ENCODE data around the gene RARB. TPM values are rescaled to one million over a fixed set of nuclear protein-coding genes. Genes with fewer than 3 reads are reported as not detected.

Gene RARB
- total RNA-seq, 1 experiment from 2014 or later, result 0.24 TPM

DNA sequence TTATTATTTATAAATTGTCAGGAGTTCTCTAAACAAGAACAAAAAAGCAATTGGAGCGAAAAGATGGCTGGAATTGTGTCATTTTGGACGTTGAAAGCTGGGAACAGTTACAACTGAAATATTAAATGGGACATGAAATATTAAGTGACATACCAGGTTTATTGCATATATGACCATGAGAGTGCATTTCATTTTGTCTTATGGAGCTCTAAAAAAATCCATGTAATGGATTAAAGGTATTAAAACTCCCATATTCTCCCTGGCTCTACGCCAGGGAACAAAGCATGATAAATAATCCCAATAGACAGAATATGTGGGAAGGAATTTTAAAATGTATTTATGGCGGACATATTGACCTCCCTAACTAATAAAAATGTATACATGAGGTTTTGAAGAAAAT, 17.7 kb downstream of the RARB start:
- no peak overlapping the region for H3K4me3 ChIP-seq (ENCODE audit: low read depth, low read length, poor library complexity, severe bottlenecking)
- no peaks in the 10 kb centered on the region for H3K36me3 ChIP-seq (ENCODE audit: insufficient read depth, low read length, poor library complexity, severe bottlenecking)
- no peak for TF ChIP-seq EZH2 (IDR thresholded peaks at IDR 0.05; ENCODE audit: borderline replicate concordance, low read depth, low read length, poor library complexity, severe bottlenecking)
- TF ChIP-seq, protein P1, sequence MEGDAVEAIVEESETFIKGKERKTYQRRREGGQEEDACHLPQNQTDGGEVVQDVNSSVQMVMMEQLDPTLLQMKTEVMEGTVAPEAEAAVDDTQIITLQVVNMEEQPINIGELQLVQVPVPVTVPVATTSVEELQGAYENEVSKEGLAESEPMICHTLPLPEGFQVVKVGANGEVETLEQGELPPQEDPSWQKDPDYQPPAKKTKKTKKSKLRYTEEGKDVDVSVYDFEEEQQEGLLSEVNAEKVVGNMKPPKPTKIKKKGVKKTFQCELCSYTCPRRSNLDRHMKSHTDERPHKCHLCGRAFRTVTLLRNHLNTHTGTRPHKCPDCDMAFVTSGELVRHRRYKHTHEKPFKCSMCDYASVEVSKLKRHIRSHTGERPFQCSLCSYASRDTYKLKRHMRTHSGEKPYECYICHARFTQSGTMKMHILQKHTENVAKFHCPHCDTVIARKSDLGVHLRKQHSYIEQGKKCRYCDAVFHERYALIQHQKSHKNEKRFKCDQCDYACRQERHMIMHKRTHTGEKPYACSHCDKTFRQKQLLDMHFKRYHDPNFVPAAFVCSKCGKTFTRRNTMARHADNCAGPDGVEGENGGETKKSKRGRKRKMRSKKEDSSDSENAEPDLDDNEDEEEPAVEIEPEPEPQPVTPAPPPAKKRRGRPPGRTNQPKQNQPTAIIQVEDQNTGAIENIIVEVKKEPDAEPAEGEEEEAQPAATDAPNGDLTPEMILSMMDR (conservative IDR thresholded peaks at IDR 0.05; ENCODE audit: low read depth, low read length), result no peak
- no peak for DNase-seq (ENCODE audit: low spot score)
- H3K4me1 ChIP-seq (ENCODE audit: insufficient read depth, low read length, poor library complexity, severe bottlenecking), result peaks cover 14% of the 10 kb centered on the region
- BruUV-seq (replicated peaks), result no TSS peak
- intact Hi-C loops (cut with micrococcal nuclease; ENCODE audit: unreplicated experiment), result no loop called here
- no peak overlapping the region for H3K27ac ChIP-seq (ENCODE audit: low read depth, low read length, poor library complexity, severe bottlenecking)
- POLR2A ChIA-PET (ENCODE audit: low non-redundant PET), result no interaction called here
- no peaks in the 10 kb centered on the region for H3K9me3 ChIP-seq (ENCODE audit: low read depth, low read length, poor library complexity, severe bottlenecking)
- no peaks in the 10 kb centered on the region for H3K27me3 ChIP-seq (replicated peaks; ENCODE audit: insufficient read depth, low read depth, low read length, poor library complexity)
- CTCF ChIA-PET, result no interaction called here

DNA sequence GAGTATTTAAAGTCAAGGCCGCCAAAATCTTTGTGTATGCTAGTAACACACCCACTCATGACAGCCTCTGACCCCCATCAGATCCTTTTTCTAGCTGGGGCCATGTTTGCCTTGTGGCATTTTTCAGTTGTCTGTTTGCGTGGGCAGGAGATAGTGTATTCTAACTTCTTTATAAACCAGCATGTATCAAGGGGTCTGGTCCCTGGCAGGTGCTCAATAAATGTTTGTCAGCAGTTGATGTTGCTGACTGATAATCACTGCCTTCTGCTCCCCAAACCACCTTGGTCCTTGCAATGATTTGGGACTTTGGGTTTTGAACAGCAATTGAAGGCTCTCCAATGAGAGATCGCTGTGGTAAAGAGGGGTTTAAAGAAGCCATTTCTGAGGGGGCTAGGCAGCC, 19.2 kb downstream of the RARB start:
- no TSS peak for BruUV-seq (replicated peaks)
- CTCF ChIA-PET, result interaction anchor here (0.7 kb wide), 1 partner anchor 99 kb away, joined by 6 read pairs; no protein-coding TSS in a partner anchor
- intact Hi-C loops (cut with micrococcal nuclease; ENCODE audit: unreplicated experiment), result no loop called here
- no peak overlapping the region for H3K27ac ChIP-seq (ENCODE audit: low read depth, low read length, poor library complexity, severe bottlenecking)
- H3K4me1 ChIP-seq (ENCODE audit: insufficient read depth, low read length, poor library complexity, severe bottlenecking), result peaks cover 14% of the 10 kb centered on the region
- no peak for DNase-seq (ENCODE audit: low spot score)
- no peaks in the 10 kb centered on the region for H3K36me3 ChIP-seq (ENCODE audit: insufficient read depth, low read length, poor library complexity, severe bottlenecking)
- TF ChIP-seq, protein P1 (conservative IDR thresholded peaks at IDR 0.05; ENCODE audit: low read depth, low read length), result no peak
- no peak for TF ChIP-seq EZH2 (IDR thresholded peaks at IDR 0.05; ENCODE audit: borderline replicate concordance, low read depth, low read length, poor library complexity, severe bottlenecking)
- POLR2A ChIA-PET (ENCODE audit: low non-redundant PET), result no interaction called here
- H3K27me3 ChIP-seq (replicated peaks; ENCODE audit: insufficient read depth, low read depth, low read length, poor library complexity), result no peaks in the 10 kb centered on the region
- no peaks in the 10 kb centered on the region for H3K9me3 ChIP-seq (ENCODE audit: low read depth, low read length, poor library complexity, severe bottlenecking)
- H3K4me3 ChIP-seq (ENCODE audit: low read depth, low read length, poor library complexity, severe bottlenecking), result no peak overlapping the region

DNA sequence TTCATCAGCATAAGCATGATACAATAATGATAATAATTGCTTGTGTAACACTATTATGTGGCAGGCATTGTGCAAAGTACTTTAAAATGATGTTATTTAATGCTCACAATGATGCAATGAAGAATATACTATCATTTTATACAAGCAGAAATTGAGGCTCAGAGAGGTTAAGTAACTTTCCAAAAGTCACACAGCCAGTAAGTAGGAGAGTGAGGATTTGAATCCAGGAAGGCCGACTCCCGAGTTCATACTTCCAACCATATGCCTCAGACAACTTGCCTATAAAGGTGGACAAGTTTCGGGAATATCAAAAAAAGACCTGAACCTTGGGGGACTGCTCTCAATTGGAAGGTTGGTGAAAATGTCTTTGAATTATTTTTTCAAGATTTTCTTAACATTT, 19.9 kb downstream of the RARB start:
- ChIA-PET CTCF (no interaction called here), POLR2A (ENCODE audit: low non-redundant PET) (no interaction called here)
- intact Hi-C loops (cut with micrococcal nuclease; ENCODE audit: unreplicated experiment), result no loop called here
- BruUV-seq (replicated peaks), result no TSS peak
- Histone ChIP-seq H3K36me3 (ENCODE audit: insufficient read depth, low read length, poor library complexity, severe bottlenecking) (no peaks in the 10 kb centered on the region), H3K27ac (ENCODE audit: low read depth, low read length, poor library complexity, severe bottlenecking) (no peak overlapping the region), H3K27me3 (replicated peaks; ENCODE audit: insufficient read depth, low read depth, low read length, poor library complexity) (no peaks in the 10 kb centered on the region), H3K4me1 (ENCODE audit: insufficient read depth, low read length, poor library complexity, severe bottlenecking) (peaks cover 18% of the 10 kb centered on the region), H3K4me3 (ENCODE audit: low read depth, low read length, poor library complexity, severe bottlenecking) (no peak overlapping the region), H3K9me3 (ENCODE audit: low read depth, low read length, poor library complexity, severe bottlenecking) (no peaks in the 10 kb centered on the region)
- no peak for DNase-seq (ENCODE audit: low spot score)
- TF ChIP-seq, protein P1 (conservative IDR thresholded peaks at IDR 0.05; ENCODE audit: low read depth, low read length), result no peak
- no peak for TF ChIP-seq EZH2 (IDR thresholded peaks at IDR 0.05; ENCODE audit: borderline replicate concordance, low read depth, low read length, poor library complexity, severe bottlenecking)
